ENCODE data around the gene GTF2F1. TPM values are rescaled to one million over a fixed set of nuclear protein-coding genes. Genes with fewer than 3 reads are reported as not detected.

GTF2F1 gene
- total RNA-seq, 3 donors from 2014 or later = 51.1 to 63.1 (median 59.1) TPM

GRCh38 chr19:6394831-6395230 is 1.9 kb upstream of the GTF2F1 start:
- TF ChIP-seq CTCF (IDR thresholded peaks at IDR 0.05) = no peak
- ATAC-seq = no peak
- peaks cover 3% of the 10 kb centered on the region for H3K36me3 ChIP-seq (ENCODE audit: low read depth)
- H3K4me1 ChIP-seq (ENCODE audit: low read depth) = peaks cover 17% of the 10 kb centered on the region
- H3K4me3 ChIP-seq = no peak overlapping the region
- H3K9me3 ChIP-seq = no peaks in the 10 kb centered on the region
- DNase-seq = no peak
- intact Hi-C loops (cut with DNase I, micrococcal nuclease) = no loop called here

- no peak for DNase-seq
Observed at GRCh38 chr19:6393983-6394412, 1.0 kb upstream of the GTF2F1 start.

GRCh38 chr19:6392221-6393073 is 517 bp downstream of the GTF2F1 start:
- intact Hi-C loops (cut with DNase I, micrococcal nuclease) = no loop called here
- no peak for TF ChIP-seq CTCF (IDR thresholded peaks at IDR 0.05)
- Histone ChIP-seq H3K4me1 (ENCODE audit: low read depth) (peaks cover 17% of the 10 kb centered on the region), H3K9me3 (no peaks in the 10 kb centered on the region), H3K4me3 (peak overlapping the region; percentile 81), H3K36me3 (ENCODE audit: low read depth) (peaks cover 9% of the 10 kb centered on the region)
- DNase-seq = no peak
- no peak for ATAC-seq

More at GRCh38 chr19:6393983-6394412, 1.0 kb upstream of the GTF2F1 start:
- no peak for ATAC-seq
- no peak for TF ChIP-seq CTCF (IDR thresholded peaks at IDR 0.05)
- intact Hi-C loops (cut with DNase I, micrococcal nuclease) = no loop called here
- no peak overlapping the region for H3K4me3 ChIP-seq
- peaks cover 6% of the 10 kb centered on the region for H3K36me3 ChIP-seq (ENCODE audit: low read depth)
- peaks cover 17% of the 10 kb centered on the region for H3K4me1 ChIP-seq (ENCODE audit: low read depth)
- no peaks in the 10 kb centered on the region for H3K9me3 ChIP-seq

- peaks cover 16% of the 10 kb centered on the region for H3K4me1 ChIP-seq (ENCODE audit: low read depth)
- TF ChIP-seq CTCF (IDR thresholded peaks at IDR 0.05) = no peak
- no peaks in the 10 kb centered on the region for H3K9me3 ChIP-seq
- no peak overlapping the region for H3K4me3 ChIP-seq
- intact Hi-C loops (cut with DNase I, micrococcal nuclease) = no loop called here
- DNase-seq = no peak
- H3K36me3 ChIP-seq (ENCODE audit: low read depth) = peaks cover 13% of the 10 kb centered on the region
- no peak for ATAC-seq
Observed at GRCh38 chr19:6387372-6387771, 5.6 kb downstream of the GTF2F1 start.

GRCh38 chr19:6384381-6384780 is 8.6 kb downstream of the GTF2F1 start:
- DNase-seq (no peak), ATAC-seq (no peak)
- intact Hi-C loops (cut with DNase I, micrococcal nuclease) = no loop called here
- no peaks in the 10 kb centered on the region for H3K4me1 ChIP-seq (ENCODE audit: low read depth)
- H3K9me3 ChIP-seq = no peaks in the 10 kb centered on the region
- H3K4me3 ChIP-seq = no peak overlapping the region
- peaks cover 20% of the 10 kb centered on the region for H3K36me3 ChIP-seq (ENCODE audit: low read depth)
- TF ChIP-seq CTCF (IDR thresholded peaks at IDR 0.05) = no peak

Measured in mucosa of descending colon (tissue), 3 donors.